Superior temporal gyrus (tissue), 1 donor: ENCODE results near the gene POLR2I.

Experiments
- DNase-seq: peaks from one replicate; pipeline ENCODE4 v3.0.0-alpha.2; 2016; ENCODE audit errors: extremely low spot score

Gene POLR2I

GRCh38 chr19:36114721-36115452, at the start of gene POLR2I:
POLR2I (minus strand) TSS chr19:36114875; CDS start chr19:36114856, 19 bp downstream.
- peak; percentile 100 for DNase-seq

- no peak for DNase-seq
Measured at GRCh38 chr19:36163813-36164212, 49.1 kb upstream of the POLR2I start.

GRCh38 chr19:36160821-36161596, 46.3 kb upstream of the POLR2I start:
- peak; percentile 2 for DNase-seq

GRCh38 chr19:36153126-36153525, 38.5 kb upstream of the POLR2I start:
- no peak for DNase-seq

GRCh38 chr19:36152352-36153091, 37.8 kb upstream of the POLR2I start, which contains the start of gene COX7A1:
COX7A1 (minus strand) TSS chr19:36152447; CDS start chr19:36152407, 40 bp downstream.
- peak; percentile 38 for DNase-seq

GRCh38 chr19:36152019-36152351, 37.3 kb upstream of the POLR2I start:
- no peak for DNase-seq

- peak; percentile 4 for DNase-seq
Measured at GRCh38 chr19:36151144-36152018, 36.7 kb upstream of the POLR2I start.

- DNase-seq: peak; percentile 4
Measured at GRCh38 chr19:36150586-36150985, 35.9 kb upstream of the POLR2I start.

- peak; percentile 2 for DNase-seq
Measured at GRCh38 chr19:36149673-36150406, 35.2 kb upstream of the POLR2I start.

- DNase-seq: no peak
Measured at GRCh38 chr19:36144624-36145023, 29.9 kb upstream of the POLR2I start.

- DNase-seq: no peak
Measured at GRCh38 chr19:36142496-36142895, 27.8 kb upstream of the POLR2I start.

- no peak for DNase-seq
Measured at GRCh38 chr19:36142046-36142445, 27.4 kb upstream of the POLR2I start.

GRCh38 chr19:36141039-36141927, 26.6 kb upstream of the POLR2I start:
- peak; percentile 67 for DNase-seq

- DNase-seq: peak; percentile 46
Measured at GRCh38 chr19:36140304-36141038, 25.8 kb upstream of the POLR2I start.

GRCh38 chr19:36139473-36140303, 25.0 kb upstream of the POLR2I start, which contains the start of gene CAPNS1:
CAPNS1 (plus strand) TSS chr19:36140066; CDS start chr19:36141012, 946 bp downstream.
- peak; percentile 98 for DNase-seq

- DNase-seq: no peak
Measured at GRCh38 chr19:36139120-36139472, 24.4 kb upstream of the POLR2I start.

- no peak for DNase-seq
Measured at GRCh38 chr19:36136964-36137686, 22.4 kb upstream of the POLR2I start.
